ENCODE measurements around the gene CCND1.

CCND1 gene

GRCh38 chr11:69698362-69698761 is 57.4 kb downstream of the CCND1 start:
- no peak for TF ChIP-seq POLR2AphosphoS5 (IDR thresholded peaks at IDR 0.05; ENCODE audit: low read depth, low read length)
- no peak for TF ChIP-seq FOXP2 (optimal IDR thresholded peaks at IDR 0.05; ENCODE audit: borderline replicate concordance, extremely low read depth, extremely low read length, insufficient read depth)

- no peak for TF ChIP-seq SIN3A (IDR thresholded peaks at IDR 0.05; ENCODE audit: borderline replicate concordance, insufficient read depth, low read length)
Observed at GRCh38 chr11:69699213-69699612, 58.3 kb downstream of the CCND1 start.

- TF ChIP-seq TAF1 (IDR thresholded peaks at IDR 0.05; ENCODE audit: borderline replicate concordance, insufficient read depth, low read length), result no peak
- TF ChIP-seq REST (IDR thresholded peaks at IDR 0.05; ENCODE audit: insufficient read depth in 1 of 2, low read depth in 2 of 2, low read length in 2 of 2), result no peak
- peak; percentile 35 for TF ChIP-seq FOXP2 (optimal IDR thresholded peaks at IDR 0.05; ENCODE audit: borderline replicate concordance, extremely low read depth, extremely low read length, insufficient read depth)
- no peak for TF ChIP-seq POLR2AphosphoS5 (IDR thresholded peaks at IDR 0.05; ENCODE audit: low read depth, low read length)
- TF ChIP-seq SIN3A (IDR thresholded peaks at IDR 0.05; ENCODE audit: borderline replicate concordance, insufficient read depth, low read length), result no peak
Observed at GRCh38 chr11:69700278-69701140, 59.6 kb downstream of the CCND1 start.

GRCh38 chr11:69702239-69702691 is 61.3 kb downstream of the CCND1 start:
- TF ChIP-seq POLR2AphosphoS5 (IDR thresholded peaks at IDR 0.05; ENCODE audit: low read depth, low read length) (no peak), FOXP2 (optimal IDR thresholded peaks at IDR 0.05; ENCODE audit: borderline replicate concordance, extremely low read depth, extremely low read length, insufficient read depth) (no peak), REST (IDR thresholded peaks at IDR 0.05; ENCODE audit: insufficient read depth in 1 of 2, low read depth in 2 of 2, low read length in 2 of 2) (no peak), SIN3A (IDR thresholded peaks at IDR 0.05; ENCODE audit: borderline replicate concordance, insufficient read depth, low read length) (no peak), TAF1 (IDR thresholded peaks at IDR 0.05; ENCODE audit: borderline replicate concordance, insufficient read depth, low read length) (no peak)

GRCh38 chr11:69702769-69703452 is 62.0 kb downstream of the CCND1 start:
- no peak for TF ChIP-seq TAF1 (IDR thresholded peaks at IDR 0.05; ENCODE audit: borderline replicate concordance, insufficient read depth, low read length)
- TF ChIP-seq SIN3A (IDR thresholded peaks at IDR 0.05; ENCODE audit: borderline replicate concordance, insufficient read depth, low read length), result no peak
- no peak for TF ChIP-seq FOXP2 (optimal IDR thresholded peaks at IDR 0.05; ENCODE audit: borderline replicate concordance, extremely low read depth, extremely low read length, insufficient read depth)
- no peak for TF ChIP-seq REST (IDR thresholded peaks at IDR 0.05; ENCODE audit: insufficient read depth in 1 of 2, low read depth in 2 of 2, low read length in 2 of 2)
- no peak for TF ChIP-seq POLR2AphosphoS5 (IDR thresholded peaks at IDR 0.05; ENCODE audit: low read depth, low read length)

- TF ChIP-seq TAF1 (IDR thresholded peaks at IDR 0.05; ENCODE audit: borderline replicate concordance, insufficient read depth, low read length) (no peak), SIN3A (IDR thresholded peaks at IDR 0.05; ENCODE audit: borderline replicate concordance, insufficient read depth, low read length) (no peak), POLR2AphosphoS5 (IDR thresholded peaks at IDR 0.05; ENCODE audit: low read depth, low read length) (no peak), FOXP2 (optimal IDR thresholded peaks at IDR 0.05; ENCODE audit: borderline replicate concordance, extremely low read depth, extremely low read length, insufficient read depth) (no peak), REST (IDR thresholded peaks at IDR 0.05; ENCODE audit: insufficient read depth in 1 of 2, low read depth in 2 of 2, low read length in 2 of 2) (no peak)
Observed at GRCh38 chr11:69703453-69703767, 62.5 kb downstream of the CCND1 start.

Data from PFSK-1 (cell line).